HepG2 (cell line): Measurements from ENCODE around the gene PPARA.

Experiments used
- ATF5 ChIP-seq: sonication (generic); formaldehyde crosslinking; IDR thresholded peaks from 2 replicates; pipeline ENCODE4 v1.4.0; 2020; ENCODE audit warnings: mild to moderate bottlenecking, low read depth, missing genetic modification reagents
- CBX5 ChIP-seq: sonication (generic); formaldehyde crosslinking; IDR thresholded peaks from 2 replicates; pipeline ENCODE4 v1.4.0; 2020; ENCODE audit warnings: missing genetic modification reagents, borderline replicate concordance
- CTCF ChIP-seq: sonication (generic); formaldehyde crosslinking; IDR thresholded peaks from 2 replicates; pipeline ENCODE4 v1.5.0; 2020; ENCODE audit warnings: mild to moderate bottlenecking, missing genetic modification reagents, moderate library complexity
- JUN ChIP-seq: sonication (generic); formaldehyde crosslinking; IDR thresholded peaks from 2 replicates; pipeline ENCODE4 v1.4.0; 2020; ENCODE audit warnings: mild to moderate bottlenecking, missing genetic modification reagents
- JUND ChIP-seq: sonication (generic); formaldehyde crosslinking; IDR thresholded peaks from 2 replicates; pipeline ENCODE4 v1.8.0; 2022; ENCODE audit warnings: mild to moderate bottlenecking, missing genetic modification reagents
- MATR3 ChIP-seq: sonication (generic); formaldehyde crosslinking; IDR thresholded peaks from 2 replicates; pipeline ENCODE4 v1.4.0; 2020; ENCODE audit warnings: missing genetic modification reagents
- MBNL3 ChIP-seq: fragments of 250-450 bp; sonication (Bioruptor Pico); conservative IDR thresholded peaks from 2 replicates; pipeline ENCODE4 v1.8.0; 2022; ENCODE audit warnings: mild to moderate bottlenecking, inconsistent platforms
- RAD21 ChIP-seq: fragments of 450-650 bp; formaldehyde crosslinking; IDR thresholded peaks from 2 replicates; pipeline ENCODE4 v1.5.0; 2020; ENCODE audit warnings: mild to moderate bottlenecking
- RFX5 ChIP-seq: IDR thresholded peaks from 2 replicates; pipeline ENCODE4 v1.6.1; 2011; ENCODE audit warnings: low read depth, low read length, improper control_type of control experiment
- U2AF2 ChIP-seq: fragments of 200-400 bp; formaldehyde crosslinking; IDR thresholded peaks from 2 replicates; pipeline ENCODE4 v1.6.1; 2017; ENCODE audit warnings: low read depth, mild to moderate bottlenecking, low read length
- ZMAT5 ChIP-seq: sonication (generic); formaldehyde crosslinking; IDR thresholded peaks from 2 replicates; pipeline ENCODE4 v1.5.0; 2020; ENCODE audit warnings: mild to moderate bottlenecking, low read depth, missing genetic modification reagents, borderline replicate concordance
- ZNF317 ChIP-seq: sonication (generic); formaldehyde crosslinking; IDR thresholded peaks from 2 replicates; pipeline ENCODE4 v1.5.0; 2020; ENCODE audit warnings: mild to moderate bottlenecking, missing genetic modification reagents

- TF ChIP-seq JUND (CRISPR knock-in tag) (no peak), U2AF2 (no peak), CBX5 (CRISPR knock-in tag) (no peak), RAD21 (CRISPR knock-in tag) (no peak), RFX5 (no peak), ZMAT5 (CRISPR knock-in tag) (no peak), MBNL3 (CRISPR knock-in tag) (no peak), ZNF317 (CRISPR knock-in tag) (no peak), MATR3 (CRISPR knock-in tag) (no peak), JUN (CRISPR knock-in tag) (no peak), CTCF (CRISPR knock-in tag) (no peak), ATF5 (CRISPR knock-in tag) (no peak)
Observed at GRCh38 chr22:46240506-46240905, 90.2 kb downstream of the PPARA start.
